NB4 (cell line): ENCODE results near the gene ZNF181.

Source experiments
- MYC ChIP-seq: IDR thresholded peaks from 2 replicates; pipeline ENCODE4 v1.6.1; 2011; ENCODE audit warnings: low read depth, low read length
- POLR2A ChIP-seq: IDR thresholded peaks from 2 replicates; pipeline ENCODE4 v1.6.1; 2011; ENCODE audit warnings: mild to moderate bottlenecking; ENCODE audit not compliant: insufficient read length; ENCODE audit errors: extremely low read depth
- TF ChIP-seq, protein P1 (sequence below): IDR thresholded peaks from one replicate; pipeline ENCODE4 v1.5.1; 2012; ENCODE audit warnings: low read depth, low read length

DNA sequence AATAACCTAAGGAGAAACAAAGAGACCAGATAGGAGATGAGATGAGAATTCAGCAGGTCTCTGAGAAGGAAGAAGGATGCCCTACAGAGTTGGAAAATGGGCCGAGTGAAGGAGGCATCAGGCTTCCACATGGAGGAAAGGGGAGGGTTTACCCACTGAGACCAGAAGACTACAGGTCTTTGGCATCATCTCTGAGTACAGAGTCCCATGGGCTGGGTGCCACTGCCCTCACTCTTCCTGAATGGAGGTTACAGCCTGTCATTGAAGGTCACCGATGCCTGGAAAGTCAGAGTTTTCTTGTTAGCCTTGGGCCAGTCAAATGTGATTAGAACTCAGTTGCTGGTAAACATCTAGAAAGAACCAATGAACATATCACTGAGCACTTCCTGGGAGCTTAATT is 46.7 kb upstream of the ZNF181 start:
- TF ChIP-seq, protein P1, sequence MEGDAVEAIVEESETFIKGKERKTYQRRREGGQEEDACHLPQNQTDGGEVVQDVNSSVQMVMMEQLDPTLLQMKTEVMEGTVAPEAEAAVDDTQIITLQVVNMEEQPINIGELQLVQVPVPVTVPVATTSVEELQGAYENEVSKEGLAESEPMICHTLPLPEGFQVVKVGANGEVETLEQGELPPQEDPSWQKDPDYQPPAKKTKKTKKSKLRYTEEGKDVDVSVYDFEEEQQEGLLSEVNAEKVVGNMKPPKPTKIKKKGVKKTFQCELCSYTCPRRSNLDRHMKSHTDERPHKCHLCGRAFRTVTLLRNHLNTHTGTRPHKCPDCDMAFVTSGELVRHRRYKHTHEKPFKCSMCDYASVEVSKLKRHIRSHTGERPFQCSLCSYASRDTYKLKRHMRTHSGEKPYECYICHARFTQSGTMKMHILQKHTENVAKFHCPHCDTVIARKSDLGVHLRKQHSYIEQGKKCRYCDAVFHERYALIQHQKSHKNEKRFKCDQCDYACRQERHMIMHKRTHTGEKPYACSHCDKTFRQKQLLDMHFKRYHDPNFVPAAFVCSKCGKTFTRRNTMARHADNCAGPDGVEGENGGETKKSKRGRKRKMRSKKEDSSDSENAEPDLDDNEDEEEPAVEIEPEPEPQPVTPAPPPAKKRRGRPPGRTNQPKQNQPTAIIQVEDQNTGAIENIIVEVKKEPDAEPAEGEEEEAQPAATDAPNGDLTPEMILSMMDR = no peak
- TF ChIP-seq POLR2A = no peak
- TF ChIP-seq MYC = no peak
